NCI-H146 (cell line): ENCODE data around the gene SYNDIG1L.
"Not testable (repeated sequence)": the region's sequence is repeated elsewhere in the genome, so short reads cannot be mapped to it uniquely, and the experiment has no call there.

ENCODE experiments used
- DNase-seq: peaks from one replicate; lab custom pipeline; 2025; lab: John Stamatoyannopoulos, UW

SYNDIG1L gene

GRCh38 chr14:74402401-74403251, 23.4 kb downstream of the SYNDIG1L start:
- no peak for DNase-seq

DNA sequence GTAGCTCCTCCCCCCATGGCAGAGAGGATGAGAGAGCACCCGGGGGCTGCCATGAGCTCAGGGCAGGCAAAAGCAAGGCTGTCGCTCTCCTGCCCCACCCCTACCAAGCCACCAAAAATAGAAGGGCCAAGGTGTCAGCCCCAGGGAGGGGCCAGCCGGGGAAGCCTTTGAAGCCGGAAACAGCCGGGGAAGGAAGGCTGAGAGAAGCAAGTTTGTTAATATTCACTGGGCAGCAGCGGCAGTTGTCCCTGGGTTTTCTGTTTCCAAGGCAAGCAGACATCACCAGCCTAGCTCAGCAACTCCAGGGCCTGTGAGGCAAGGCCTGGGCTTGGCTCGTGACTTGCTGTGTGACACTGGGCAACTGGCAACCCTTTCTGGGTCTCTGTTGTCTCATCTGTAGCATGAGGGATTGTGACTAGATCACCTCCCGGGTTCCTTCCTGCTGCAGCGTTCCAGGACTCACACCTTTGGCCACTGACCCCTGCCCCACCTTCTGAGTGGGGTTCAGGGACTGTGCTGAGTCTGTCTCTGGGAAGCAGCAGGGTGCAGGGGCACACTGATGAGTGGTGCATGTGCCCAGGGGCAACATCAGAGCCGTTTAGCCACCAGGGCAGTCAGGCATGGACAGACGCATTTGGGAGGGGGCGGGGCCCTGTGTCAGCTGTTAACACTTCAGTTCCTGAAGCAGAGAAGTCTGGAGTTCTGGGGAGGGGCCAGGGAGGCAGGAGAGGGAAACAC, 24.3 kb downstream of the SYNDIG1L start:
- DNase-seq = no peak

- DNase-seq = no peak
These were observed 25.0 kb downstream of the SYNDIG1L start for GRCh38 chr14:74400919-74401503.

DNA sequence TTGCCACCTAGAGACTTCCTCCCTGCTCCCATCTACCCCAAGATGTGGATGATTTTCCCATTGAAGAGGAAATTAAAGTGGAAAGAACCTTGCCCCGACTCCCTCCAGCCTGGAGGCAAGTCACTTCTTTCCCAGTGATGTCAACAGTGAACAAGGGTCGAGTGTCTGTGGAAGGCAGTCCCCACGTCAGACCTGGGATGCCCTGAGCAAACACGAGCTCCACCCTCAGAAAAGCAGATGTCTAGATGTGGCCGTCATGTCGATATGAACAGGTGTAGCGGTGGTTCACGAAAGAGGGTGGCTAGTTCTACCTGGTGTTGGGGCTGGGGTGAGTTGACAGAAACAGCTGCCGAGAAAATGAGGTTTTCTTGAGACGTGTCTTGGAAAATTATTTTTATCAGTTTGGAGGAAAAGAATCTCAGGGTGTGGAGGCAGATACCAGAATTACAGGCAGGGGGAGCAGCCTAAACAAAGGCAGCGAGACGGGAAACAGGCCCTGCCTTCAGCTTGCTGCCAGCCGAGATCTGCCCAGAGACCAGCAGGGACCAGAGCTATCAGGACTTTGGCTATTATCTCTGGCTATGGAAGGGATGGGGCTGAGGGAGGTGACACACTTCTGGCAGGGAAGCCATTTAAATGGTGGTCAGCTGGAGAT, 25.9 kb downstream of the SYNDIG1L start:
- DNase-seq = no peak

GRCh38 chr14:74395094-74395493, 30.9 kb downstream of the SYNDIG1L start:
- no peak for DNase-seq

DNA sequence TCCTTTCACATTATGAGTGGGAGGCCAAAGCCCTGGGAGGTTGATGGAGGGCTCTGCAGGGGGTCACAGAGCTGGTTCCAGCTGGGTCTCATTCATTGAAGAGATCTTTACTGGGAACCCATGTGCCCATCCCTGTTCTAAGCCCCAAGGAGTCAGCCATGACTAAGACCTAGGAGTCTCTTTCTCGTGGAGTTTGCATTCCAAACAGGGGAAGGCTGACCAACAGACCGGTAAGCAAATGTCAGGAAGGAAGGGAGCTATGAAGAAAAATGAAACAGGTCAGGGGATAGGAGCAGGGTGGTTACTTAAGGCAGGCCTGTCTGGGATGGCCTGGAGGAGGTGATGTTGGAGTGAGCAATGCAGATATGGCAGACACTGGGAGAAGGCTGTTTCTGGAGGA, 31.5 kb downstream of the SYNDIG1L start:
- no peak for DNase-seq

GRCh38 chr14:74392616-74393570, 33.1 kb downstream of the SYNDIG1L start:
- DNase-seq = peak; percentile 69

- no peak for DNase-seq
These were observed 34.5 kb downstream of the SYNDIG1L start for GRCh38 chr14:74391479-74391878.

- DNase-seq = not testable (repeated sequence)
These were observed 35.5 kb downstream of the SYNDIG1L start for GRCh38 chr14:74390505-74390904.

- peak; percentile 25 for DNase-seq
These were observed 36.0 kb downstream of the SYNDIG1L start for GRCh38 chr14:74389980-74390379.

DNA sequence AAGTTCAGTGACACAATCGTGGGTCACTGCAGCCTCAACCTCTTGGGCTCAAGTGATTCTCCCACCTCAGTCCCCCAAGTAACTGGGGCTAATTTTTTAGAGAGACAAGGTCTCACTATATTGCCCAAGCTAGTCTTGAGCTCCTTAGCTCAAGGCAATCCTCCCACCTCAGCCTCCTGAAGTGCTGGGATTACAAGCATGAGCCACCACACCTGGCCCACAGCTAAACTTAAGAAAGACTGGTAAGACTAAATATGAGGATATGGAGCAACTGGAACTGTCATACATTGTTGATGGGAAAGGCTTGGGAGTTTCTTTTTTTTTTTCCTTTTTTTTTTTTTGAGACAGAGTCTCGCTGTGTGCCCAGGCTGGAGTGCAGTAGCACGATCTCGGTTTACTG, 43.8 kb downstream of the SYNDIG1L start:
- DNase-seq = no peak

- not testable (repeated sequence) for DNase-seq
These were observed 44.4 kb downstream of the SYNDIG1L start for GRCh38 chr14:74381571-74381970.

GRCh38 chr14:74380845-74381244, 45.2 kb downstream of the SYNDIG1L start:
- DNase-seq = no peak

GRCh38 chr14:74380172-74380571, 45.8 kb downstream of the SYNDIG1L start:
- DNase-seq = no peak

DNA sequence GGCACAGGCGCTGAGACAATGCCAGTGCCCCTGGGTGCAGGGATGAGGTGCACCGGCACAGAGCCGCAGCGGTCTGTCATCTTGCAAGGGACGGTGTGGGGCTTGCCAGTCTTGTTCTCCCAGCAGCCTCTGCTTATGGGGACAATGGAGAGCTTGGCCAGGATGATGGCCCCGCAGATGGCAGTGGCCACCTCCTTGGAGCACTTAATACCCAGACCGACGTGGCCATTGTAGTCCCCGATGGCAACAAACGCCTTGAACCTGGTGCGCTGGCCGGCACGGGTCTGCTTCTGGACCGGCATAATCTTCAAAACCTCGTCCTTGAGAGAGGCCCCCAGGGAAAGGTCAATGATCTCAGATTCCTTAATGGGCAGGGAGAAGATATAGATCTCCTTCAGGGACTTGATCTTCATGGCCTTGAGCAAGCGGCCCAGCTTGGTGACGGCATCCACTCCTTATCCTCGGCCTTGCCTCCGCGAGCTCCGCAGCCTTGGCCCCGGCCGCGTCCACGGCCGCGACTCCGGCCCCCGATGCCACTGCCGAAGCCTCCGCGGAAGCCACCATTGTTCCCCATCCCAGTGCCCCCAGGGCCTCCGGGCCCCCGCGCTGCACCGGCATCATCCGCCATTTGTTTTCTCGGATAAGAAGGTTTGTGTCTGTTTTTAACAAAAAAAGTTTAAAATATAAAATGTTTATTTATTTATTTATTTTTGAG, 47.9 kb downstream of the SYNDIG1L start:
- no peak for DNase-seq

GRCh38 chr14:74368441-74368840, 57.6 kb downstream of the SYNDIG1L start:
- DNase-seq = no peak

DNA sequence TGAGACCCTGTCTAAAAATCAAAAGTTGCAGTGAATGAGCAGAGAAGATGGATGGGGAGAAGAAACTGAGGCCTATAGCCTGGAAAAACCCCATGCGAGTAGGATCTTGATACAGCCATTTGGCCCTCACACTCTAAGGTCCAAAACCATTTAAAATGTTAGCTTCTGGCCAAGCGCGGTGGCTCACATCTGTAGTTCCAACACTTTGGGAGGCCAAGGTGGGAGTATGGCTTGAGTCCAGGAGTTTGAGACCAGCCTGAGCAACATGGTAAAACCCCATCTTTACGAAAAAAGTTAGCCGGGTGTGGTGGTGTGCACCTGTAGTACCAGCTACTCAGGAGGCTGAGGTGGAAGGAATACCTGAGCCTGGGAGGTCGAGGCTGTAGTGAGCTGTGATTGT, 58.0 kb downstream of the SYNDIG1L start:
- no peak for DNase-seq

GRCh38 chr14:74364271-74364880, 61.6 kb downstream of the SYNDIG1L start:
- DNase-seq = no peak

GRCh38 chr14:74362361-74362915, 63.6 kb downstream of the SYNDIG1L start:
- DNase-seq = peak; percentile 67

DNA sequence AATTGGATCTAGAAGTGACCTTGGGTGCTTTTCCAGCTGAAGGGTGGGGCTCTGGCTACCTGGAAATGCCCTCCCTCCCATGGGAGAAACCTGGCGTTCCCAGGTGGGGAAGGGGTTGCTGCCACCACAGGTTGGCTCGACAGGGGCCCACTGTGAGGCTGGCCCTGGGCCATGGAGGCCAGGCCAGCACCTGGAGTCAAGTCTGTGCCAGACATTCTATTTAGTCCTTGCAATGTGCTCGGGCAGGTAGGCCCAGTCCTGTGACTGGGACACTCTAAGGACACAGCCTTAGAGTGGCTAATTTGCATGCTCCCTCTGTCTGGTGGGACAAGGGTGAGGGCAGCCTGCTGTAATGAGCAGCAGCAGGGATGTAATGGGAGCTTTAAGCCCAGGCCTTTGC, 65.8 kb downstream of the SYNDIG1L start:
- DNase-seq = no peak
